DND-41 (cell line): ENCODE data around the gene SOS2.

Experiments used
- ATAC-seq: fragments of 200-7000 bp; cut with Tn5 transposase; 3 replicates; pipeline ENCODE4 v1.9.1; 2021; ENCODE audit warnings: low read depth; ENCODE audit not compliant: insufficient read depth
- DNase-seq: peaks from one replicate; pipeline ENCODE4 v3.0.0-alpha.2; 2020
- H2AFZ ChIP-seq: 2 replicates; pipeline ENCODE4 v1.6.0; 2012; ENCODE audit warnings: low read depth, low read length
- H3K27ac ChIP-seq: 2 replicates; pipeline ENCODE4 v1.5.1; 2012; ENCODE audit warnings: low read length, inconsistent platforms
- H3K27me3 ChIP-seq: fragments of 200-600 bp; sonication (generic); 2 replicates; pipeline ENCODE4 v1.6.0; 2012; ENCODE audit warnings: low read length, mild to moderate bottlenecking, inconsistent platforms; ENCODE audit not compliant: insufficient read depth, poor library complexity
- H3K36me3 ChIP-seq: 2 replicates; pipeline ENCODE4 v1.5.1; 2012; ENCODE audit warnings: low read length, inconsistent platforms; ENCODE audit not compliant: insufficient read depth
- H3K4me1 ChIP-seq: 2 replicates; pipeline ENCODE4 v1.5.1; 2012; ENCODE audit warnings: mild to moderate bottlenecking, low read length; ENCODE audit not compliant: insufficient read depth
- H3K4me2 ChIP-seq: 2 replicates; pipeline ENCODE4 v1.6.0; 2012; ENCODE audit warnings: mild to moderate bottlenecking, moderate library complexity, low read length, inconsistent platforms; ENCODE audit not compliant: insufficient read depth
- H3K4me3 ChIP-seq, 2 experiments: fragments of 200-600 bp in 1 of 2; shearing (Covaris generic) in 1 of 2; 2 replicates each; pipeline ENCODE4 v1.5.1; 2012 to 2016; ENCODE audit warnings: inconsistent platforms in 2 of 2, low read length in 2 of 2, mild to moderate bottlenecking in 2 of 2, low read depth in 1 of 2, moderate library complexity in 1 of 2
- H3K79me2 ChIP-seq: 2 replicates; pipeline ENCODE4 v1.6.0; 2012; ENCODE audit warnings: low read length, inconsistent platforms; ENCODE audit not compliant: insufficient read depth
- H3K9ac ChIP-seq: 2 replicates; pipeline ENCODE4 v1.6.0; 2012; ENCODE audit warnings: low read depth, mild to moderate bottlenecking, inconsistent platforms, low read length, moderate library complexity
- H3K9me3 ChIP-seq: 2 replicates; pipeline ENCODE4 v1.5.1; 2012; ENCODE audit warnings: low read length, moderate library complexity, mild to moderate bottlenecking, inconsistent platforms; ENCODE audit not compliant: insufficient read depth, severe bottlenecking
- H4K20me1 ChIP-seq: 2 replicates; pipeline ENCODE4 v1.6.0; 2012; ENCODE audit warnings: low read length; ENCODE audit not compliant: insufficient read depth
- EZH2 ChIP-seq: IDR thresholded peaks from 3 replicates; pipeline ENCODE4 v1.6.1; 2012; ENCODE audit warnings: borderline replicate concordance, low read depth, mild to moderate bottlenecking, moderate library complexity, low read length, inconsistent platforms; ENCODE audit not compliant: severe bottlenecking
- TF ChIP-seq, protein P1 (sequence below): IDR thresholded peaks from 2 replicates; pipeline ENCODE4 v1.5.1; 2012; ENCODE audit warnings: borderline replicate concordance, low read length, moderate library complexity, mild to moderate bottlenecking; ENCODE audit not compliant: poor library complexity, severe bottlenecking; ENCODE audit errors: extremely low read depth

Gene SOS2

DNA sequence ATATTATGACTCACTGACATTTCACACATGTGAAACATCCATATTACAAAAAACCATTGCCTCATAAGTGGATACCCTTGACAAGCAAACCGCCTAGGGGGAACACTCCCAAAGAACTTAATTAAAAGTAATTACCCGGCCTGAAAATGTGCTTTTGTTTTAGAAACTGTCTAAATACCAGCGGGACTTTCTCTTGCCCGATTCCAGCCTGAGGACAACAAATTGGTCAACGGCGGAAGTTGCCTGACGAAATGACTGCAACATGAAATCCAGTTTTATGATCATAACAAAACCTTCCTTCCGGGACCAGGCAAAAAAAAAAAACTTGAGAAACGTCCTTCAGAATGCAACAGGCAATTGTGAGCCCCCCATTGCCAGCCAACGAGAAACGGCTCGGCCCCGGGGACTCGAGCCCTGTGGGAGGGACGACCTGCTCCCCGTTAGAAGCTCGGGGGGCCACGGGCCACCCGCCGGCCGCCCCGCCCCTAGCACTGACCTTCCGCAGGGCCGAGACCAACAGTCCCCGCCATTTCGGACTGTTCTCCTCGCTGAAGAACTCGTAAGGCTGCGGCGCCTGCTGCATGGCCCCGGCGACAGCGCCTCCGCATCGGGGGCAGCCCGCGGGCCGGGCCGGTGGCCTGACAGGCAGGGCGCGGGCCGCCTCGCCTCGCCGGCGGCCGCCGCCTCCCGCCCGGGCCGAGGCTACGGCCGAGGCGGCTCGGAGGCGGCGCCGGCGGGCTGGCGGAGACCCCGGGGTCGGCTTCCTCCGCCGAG is 490 bp downstream of the SOS2 start:
- TF ChIP-seq EZH2, result no peak
- TF ChIP-seq, protein P1, sequence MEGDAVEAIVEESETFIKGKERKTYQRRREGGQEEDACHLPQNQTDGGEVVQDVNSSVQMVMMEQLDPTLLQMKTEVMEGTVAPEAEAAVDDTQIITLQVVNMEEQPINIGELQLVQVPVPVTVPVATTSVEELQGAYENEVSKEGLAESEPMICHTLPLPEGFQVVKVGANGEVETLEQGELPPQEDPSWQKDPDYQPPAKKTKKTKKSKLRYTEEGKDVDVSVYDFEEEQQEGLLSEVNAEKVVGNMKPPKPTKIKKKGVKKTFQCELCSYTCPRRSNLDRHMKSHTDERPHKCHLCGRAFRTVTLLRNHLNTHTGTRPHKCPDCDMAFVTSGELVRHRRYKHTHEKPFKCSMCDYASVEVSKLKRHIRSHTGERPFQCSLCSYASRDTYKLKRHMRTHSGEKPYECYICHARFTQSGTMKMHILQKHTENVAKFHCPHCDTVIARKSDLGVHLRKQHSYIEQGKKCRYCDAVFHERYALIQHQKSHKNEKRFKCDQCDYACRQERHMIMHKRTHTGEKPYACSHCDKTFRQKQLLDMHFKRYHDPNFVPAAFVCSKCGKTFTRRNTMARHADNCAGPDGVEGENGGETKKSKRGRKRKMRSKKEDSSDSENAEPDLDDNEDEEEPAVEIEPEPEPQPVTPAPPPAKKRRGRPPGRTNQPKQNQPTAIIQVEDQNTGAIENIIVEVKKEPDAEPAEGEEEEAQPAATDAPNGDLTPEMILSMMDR, result no peak
- H3K9me3 ChIP-seq, result no peaks in the 10 kb centered on the region
- H3K4me1 ChIP-seq, result peaks cover 30% of the 10 kb centered on the region
- no peaks in the 10 kb centered on the region for H3K27me3 ChIP-seq
- H3K27ac ChIP-seq, result peak overlapping the region; percentile 68
- H3K79me2 ChIP-seq, result peaks cover 52% of the 10 kb centered on the region
- peak overlapping the region; percentile 29 to 75; a peak in 3 of 4 replicates for H3K4me3 ChIP-seq
- DNase-seq (peak; percentile 36), ATAC-seq (no peak)
- H3K36me3 ChIP-seq, result peaks cover 6% of the 10 kb centered on the region; the same call in 1 of the 2 replicates
- H4K20me1 ChIP-seq, result peaks cover 3% of the 10 kb centered on the region; the same call in 1 of the 2 replicates
- peak overlapping the region; percentile 69 for H3K4me2 ChIP-seq
- H2AFZ ChIP-seq, result peak overlapping the region; percentile 92
- peak overlapping the region; percentile 69 for H3K9ac ChIP-seq

GRCh38 chr14:50230401-50230700 is 1.0 kb downstream of the SOS2 start:
- Histone ChIP-seq H3K4me3 (peak overlapping the region; percentile 29 to 75; a peak in 3 of 4 replicates), H3K27me3 (no peaks in the 10 kb centered on the region), H3K4me1 (peaks cover 30% of the 10 kb centered on the region), H3K4me2 (peak overlapping the region; percentile 69), H2AFZ (peak overlapping the region; percentile 92), H3K9me3 (no peaks in the 10 kb centered on the region), H3K36me3 (peaks cover 6% of the 10 kb centered on the region; the same call in 1 of the 2 replicates), H3K9ac (peak overlapping the region; percentile 69), H3K79me2 (peaks cover 57% of the 10 kb centered on the region), H4K20me1 (peaks cover 3% of the 10 kb centered on the region; the same call in 1 of the 2 replicates), H3K27ac (peak overlapping the region; percentile 68)
- DNase-seq (no peak), ATAC-seq (no peak)
- no peak for TF ChIP-seq EZH2
- TF ChIP-seq, protein P1, result peak; percentile 53

GRCh38 chr14:50229681-50230080 is 1.7 kb downstream of the SOS2 start:
- H3K27me3 ChIP-seq, result no peaks in the 10 kb centered on the region
- peaks cover 6% of the 10 kb centered on the region; the same call in 1 of the 2 replicates for H3K36me3 ChIP-seq
- no peak for ATAC-seq
- peak overlapping the region; percentile 69 for H3K4me2 ChIP-seq
- H3K4me1 ChIP-seq, result peaks cover 30% of the 10 kb centered on the region
- H4K20me1 ChIP-seq, result peaks cover 3% of the 10 kb centered on the region; the same call in 1 of the 2 replicates
- no peak overlapping the region for H2AFZ ChIP-seq
- peak overlapping the region; percentile 29 to 75; a peak in 3 of 4 replicates for H3K4me3 ChIP-seq
- no peak for TF ChIP-seq EZH2
- TF ChIP-seq, protein P1, result no peak
- no peaks in the 10 kb centered on the region for H3K9me3 ChIP-seq
- H3K27ac ChIP-seq, result no peak overlapping the region; the same call in 1 of the 2 replicates
- H3K79me2 ChIP-seq, result peaks cover 64% of the 10 kb centered on the region
- H3K9ac ChIP-seq, result peak overlapping the region; percentile 69
- DNase-seq, result no peak
